DMS 273 treated with DMSO at 0.1 percent for 48 hours (cell line): ENCODE results near the gene OPCML.

ENCODE experiments used
- DNase-seq: peaks from one replicate; lab custom pipeline; 2025; lab: John Stamatoyannopoulos, UW

OPCML gene

DNA sequence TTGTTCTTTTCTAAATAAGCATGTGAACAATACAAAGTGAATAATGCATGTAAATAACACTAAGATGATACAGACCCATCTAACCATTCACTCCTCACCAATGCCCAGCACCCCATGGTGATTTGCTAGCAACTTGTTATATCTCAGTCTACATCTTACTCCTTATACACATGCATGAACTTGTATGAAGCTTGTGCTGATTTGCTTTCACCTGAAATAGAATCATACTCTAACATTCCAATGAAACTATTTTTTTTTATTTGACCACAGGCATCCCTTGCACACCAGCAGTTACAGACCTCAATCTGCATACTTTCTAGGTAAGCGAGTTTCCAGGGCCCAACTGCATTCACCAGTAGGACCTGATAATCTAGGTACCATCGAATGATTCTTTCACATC lies 873.6 kb downstream of the OPCML start:
- DNase-seq = no peak

DNA sequence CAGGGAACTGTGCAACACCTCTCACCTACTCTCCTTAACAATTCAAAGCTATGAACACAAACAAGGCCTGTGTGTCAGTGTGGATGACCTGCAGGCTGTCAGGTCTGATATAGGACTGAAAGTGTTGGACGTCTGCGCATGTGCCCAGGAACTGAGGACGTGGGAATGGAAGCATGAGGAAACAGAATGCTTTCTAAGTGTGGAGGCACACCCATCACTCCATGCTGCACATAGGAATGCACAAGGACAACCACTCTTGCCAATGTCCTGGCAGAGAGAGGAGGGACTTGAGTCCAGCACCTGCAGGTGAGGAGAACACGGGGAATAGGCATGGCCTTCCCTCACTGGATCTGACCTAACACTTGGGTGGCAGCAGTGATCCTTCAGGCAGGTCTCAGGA lies 874.3 kb downstream of the OPCML start:
- DNase-seq = no peak

DNA sequence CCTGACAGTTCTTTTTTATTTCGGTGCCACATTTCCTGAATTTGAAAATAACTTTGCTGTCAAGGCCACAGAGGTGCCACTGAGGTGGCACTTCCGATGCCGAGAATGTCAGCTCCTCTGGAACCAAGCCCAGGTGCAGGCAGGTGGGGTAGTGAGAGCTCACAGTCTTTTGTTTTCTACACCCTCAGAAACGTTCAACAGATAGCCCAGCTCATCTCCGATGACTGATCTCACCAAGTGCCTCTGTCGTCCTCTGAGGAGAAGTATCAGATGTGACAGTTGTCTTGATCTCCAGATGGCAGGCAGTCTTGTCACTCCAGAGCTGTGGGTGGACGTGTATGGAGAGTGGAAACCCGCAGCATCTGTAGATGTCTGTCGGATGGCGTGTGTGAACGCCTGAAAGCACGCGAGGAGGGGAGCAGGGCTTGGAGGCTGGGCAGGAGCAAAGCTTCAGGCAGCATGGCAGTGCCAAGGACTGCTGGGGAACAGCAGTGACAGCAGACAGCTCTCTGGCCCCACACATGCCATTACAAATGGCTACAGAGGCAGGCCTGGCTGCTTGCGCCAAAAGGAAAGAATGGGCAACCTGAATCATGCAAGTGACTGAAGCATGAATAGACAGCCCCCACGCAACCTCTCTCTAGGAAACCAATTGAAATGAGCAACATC lies 877.0 kb downstream of the OPCML start:
- no peak for DNase-seq

DNA sequence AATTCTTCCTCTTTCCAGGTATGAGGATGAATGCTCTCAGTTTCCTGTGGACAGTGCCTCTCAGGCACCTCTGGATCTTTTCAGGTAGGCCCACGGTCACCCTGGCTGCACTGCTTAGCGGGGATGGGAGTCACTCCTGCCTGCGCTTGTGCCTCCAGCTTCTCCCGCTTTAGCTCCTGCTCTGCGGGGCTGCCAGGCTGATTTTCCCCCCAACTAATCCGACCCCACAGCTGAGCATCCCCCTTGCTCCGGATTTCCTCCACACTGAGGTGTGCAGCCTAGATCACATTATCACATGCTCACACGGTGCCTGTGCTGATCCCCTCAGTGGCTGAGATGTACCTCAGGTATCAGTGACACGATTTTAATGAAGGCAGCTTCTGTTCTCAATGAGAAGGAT lies 879.1 kb downstream of the OPCML start:
- DNase-seq = no peak

DNA sequence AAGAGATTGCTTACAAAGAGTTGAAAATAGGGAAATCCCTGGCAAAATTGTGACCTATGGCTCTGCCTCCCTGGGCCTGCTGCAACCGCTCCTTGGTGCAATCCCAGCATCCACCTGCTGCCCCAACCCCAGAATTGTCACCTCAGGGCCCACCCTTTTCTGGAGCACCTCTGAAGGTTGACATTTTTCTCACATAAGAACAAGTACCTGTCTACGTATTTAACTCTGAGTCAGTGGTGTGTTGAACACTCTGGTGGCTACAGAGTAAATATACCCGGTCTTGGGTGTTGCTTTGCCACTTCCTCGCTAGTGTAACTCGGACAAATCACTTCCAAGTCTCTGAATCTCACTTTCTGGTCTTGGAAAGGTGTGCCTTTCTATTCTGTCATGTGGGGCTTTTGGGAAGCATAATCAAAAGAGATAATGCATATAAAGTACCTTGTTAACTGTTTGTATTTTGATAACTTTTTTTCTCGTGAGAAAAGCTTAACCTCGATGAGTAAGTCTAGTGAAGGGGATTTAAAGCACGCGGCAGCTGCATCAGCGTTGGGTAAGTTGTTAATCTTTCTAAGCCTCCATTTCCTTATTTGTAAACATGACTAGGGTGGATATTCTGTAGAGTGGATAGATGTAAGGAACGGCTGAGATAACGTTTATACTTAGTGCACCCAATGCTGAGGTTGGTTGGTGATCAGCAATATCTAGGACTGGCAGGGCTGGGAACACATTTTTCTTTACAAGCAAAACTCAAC lies 881.2 kb downstream of the OPCML start:
- no peak for DNase-seq

GRCh38 chr11:132649277-132649676 lies 883.0 kb downstream of the OPCML start:
- DNase-seq = no peak

GRCh38 chr11:132648851-132649250 lies 883.5 kb downstream of the OPCML start:
- no peak for DNase-seq

DNA sequence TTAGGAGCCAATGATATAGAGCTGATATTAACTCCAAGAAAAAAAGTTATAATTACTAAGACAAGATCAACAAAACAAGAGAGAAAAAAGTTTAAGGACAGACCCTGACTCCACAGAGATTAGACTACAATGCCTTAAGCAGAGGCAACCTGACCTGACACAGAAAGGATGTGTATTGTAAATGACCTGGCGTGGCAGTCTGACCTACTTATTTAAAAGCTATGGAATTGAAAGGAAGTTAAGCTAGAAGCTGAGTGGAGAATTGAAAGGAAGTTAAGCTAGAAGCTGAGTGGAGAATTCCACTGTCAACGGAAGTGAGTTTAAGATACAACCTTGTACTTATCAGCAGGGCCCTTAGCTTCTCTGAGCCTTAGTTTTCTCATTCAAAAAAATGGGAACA lies 885.4 kb downstream of the OPCML start:
- no peak for DNase-seq

- DNase-seq = no peak
Measured at GRCh38 chr11:132644520-132645239, 887.6 kb downstream of the OPCML start.

- DNase-seq = no peak
Measured at GRCh38 chr11:132643239-132643638, 889.1 kb downstream of the OPCML start.

DNA sequence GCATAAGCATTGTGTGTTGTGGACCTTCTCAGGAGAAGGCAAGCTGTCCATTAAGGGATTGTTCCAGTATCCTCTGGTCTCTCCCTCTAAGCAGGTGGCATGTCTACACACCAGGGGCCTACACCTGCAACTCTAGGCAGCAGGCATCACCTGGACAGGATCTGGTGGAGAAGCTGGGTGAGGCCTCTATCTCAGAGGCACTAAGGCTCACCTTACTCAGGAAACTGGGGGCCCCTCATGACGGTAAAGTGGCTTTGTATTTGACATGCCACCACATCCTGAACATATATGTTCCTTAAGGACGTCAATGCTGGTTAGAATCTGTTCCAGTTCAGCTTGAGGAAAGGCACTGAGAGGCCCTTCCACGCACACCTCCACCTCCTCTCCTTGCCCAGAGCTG lies 891.3 kb downstream of the OPCML start:
- no peak for DNase-seq

DNA sequence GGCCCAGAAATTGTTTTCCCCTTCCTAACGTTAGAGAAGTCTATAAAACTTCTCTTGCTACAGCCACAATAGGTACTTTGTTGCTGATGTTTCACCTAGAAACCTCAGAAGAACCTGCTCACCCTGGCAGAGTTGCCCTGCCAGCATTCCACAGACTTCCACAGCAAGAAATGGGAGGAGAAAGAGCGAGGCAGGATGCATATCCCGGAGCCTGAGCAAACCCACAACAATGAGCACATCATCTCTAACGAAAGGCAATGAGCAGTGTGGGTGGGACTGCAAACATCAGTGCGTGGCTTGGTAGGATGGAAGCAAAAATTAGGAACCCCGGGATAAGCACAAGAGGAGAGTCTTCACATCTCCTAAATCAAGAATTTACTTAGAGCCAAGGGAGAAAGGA lies 892.3 kb downstream of the OPCML start:
- DNase-seq = no peak

- no peak for DNase-seq
Measured at GRCh38 chr11:132639403-132639802, 892.9 kb downstream of the OPCML start.

- no peak for DNase-seq
Measured at GRCh38 chr11:132638423-132638822, 893.9 kb downstream of the OPCML start.

DNA sequence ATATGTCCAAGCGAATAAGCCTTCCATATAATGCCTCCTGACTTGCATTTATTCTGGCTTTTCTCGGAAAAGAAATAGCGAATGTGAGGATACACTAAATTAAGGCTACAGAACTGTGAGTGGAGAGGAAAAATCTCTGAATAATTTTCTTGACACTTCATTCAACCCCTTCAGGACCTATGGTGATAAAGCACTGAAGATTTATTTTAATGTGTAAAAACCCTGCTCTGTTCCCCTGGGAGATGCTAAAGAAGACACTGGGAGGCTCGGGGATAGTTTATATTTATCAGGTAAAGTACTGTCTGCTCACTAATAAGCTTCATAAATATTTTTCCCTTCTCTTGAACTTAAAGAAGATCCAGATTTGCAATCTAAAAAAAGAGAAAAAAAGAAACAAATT lies 895.8 kb downstream of the OPCML start:
- no peak for DNase-seq

GRCh38 chr11:132632641-132633124 lies 899.6 kb downstream of the OPCML start:
- no peak for DNase-seq

- no peak for DNase-seq
Measured at GRCh38 chr11:132631989-132632388, 900.3 kb downstream of the OPCML start.

GRCh38 chr11:132627981-132628380 lies 904.3 kb downstream of the OPCML start:
- no peak for DNase-seq

DNA sequence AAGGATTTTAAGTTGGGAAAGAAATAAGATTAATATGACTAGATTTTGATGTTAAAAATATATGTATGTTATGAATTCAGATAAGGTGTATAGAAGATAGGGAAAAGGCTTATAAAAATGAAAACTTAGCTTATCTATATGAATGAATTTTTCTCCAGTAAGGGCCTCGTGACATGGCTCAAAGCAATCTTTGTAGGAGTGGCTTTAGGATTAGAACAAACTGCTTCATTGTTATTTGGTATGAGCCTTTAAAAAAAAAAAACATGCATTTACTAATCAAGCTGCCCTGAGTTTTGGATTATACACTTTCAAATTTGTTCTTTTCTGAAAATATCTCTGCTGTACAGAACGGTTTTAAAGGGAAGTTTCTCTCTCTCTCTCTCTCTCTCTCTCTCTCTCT lies 905.9 kb downstream of the OPCML start:
- no peak for DNase-seq

- DNase-seq = no peak
Measured at GRCh38 chr11:132623511-132623910, 908.8 kb downstream of the OPCML start.

DNA sequence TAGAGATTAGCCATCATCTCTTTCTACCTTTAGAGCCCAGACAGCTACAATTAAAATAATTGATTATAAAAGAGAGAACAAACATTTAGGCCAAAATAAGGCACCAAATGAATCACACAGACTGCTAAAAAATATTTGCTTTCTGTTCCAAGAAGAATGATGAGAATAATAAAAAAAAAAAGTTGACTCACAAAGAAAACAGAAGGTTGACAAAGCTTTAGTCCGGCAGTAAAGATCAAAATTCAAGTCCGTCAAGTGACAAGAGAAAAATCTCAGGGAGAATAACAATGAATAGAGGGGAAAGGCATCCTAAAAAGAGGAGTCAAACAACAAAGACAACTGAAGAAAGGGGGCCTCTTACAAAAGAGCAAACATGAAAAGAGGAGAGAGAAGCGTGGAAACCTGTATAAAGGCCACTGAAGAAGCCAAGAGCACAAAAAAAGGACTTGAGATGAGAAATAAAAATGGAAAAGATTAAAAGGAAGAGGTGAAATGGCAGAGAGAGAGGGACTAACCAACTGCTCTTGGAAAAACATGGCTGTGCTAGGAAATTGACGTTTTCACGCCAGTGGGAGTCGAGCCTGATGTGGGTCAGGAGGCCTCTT lies 910.2 kb downstream of the OPCML start:
- DNase-seq = no peak

DNA sequence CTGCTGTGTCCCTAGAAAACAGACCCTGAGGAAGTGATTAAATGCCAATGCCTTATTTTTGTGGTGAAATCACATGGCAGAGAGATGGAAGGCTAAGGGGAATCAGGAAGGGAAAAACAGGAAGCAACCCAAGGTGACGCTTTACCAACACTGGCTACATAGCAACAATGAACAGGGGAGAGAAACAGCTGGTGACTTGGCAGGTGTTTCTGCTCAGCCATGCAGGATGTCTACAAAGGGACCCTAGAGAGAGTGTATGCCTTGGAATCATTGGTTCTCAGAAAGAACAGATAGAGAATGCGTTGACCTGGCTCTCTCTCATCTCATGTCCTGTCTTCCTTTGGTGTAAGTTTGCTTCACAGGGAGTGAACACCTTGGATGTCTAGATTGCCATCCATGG lies 911.9 kb downstream of the OPCML start:
- DNase-seq = no peak

DNA sequence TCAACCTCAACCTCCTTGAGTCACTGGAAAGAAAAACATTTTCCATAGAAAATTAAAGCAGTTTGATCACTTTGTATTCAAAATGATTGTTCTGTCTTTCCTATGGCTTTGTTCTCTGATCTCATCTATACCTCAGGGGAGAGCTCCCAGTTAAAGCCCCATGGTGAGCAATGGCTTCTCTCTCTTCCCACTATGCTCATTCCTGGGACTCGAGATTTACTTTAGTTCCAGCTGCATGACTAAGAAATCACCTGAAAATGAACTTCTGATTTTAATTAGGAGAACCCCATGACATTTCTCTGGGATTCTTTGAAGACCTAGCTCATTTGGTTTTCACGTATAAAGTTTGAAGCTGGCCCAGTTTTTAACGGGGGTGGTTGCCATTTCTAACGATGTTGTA lies 921.5 kb downstream of the OPCML start:
- DNase-seq = no peak
